Germinal center (tissue), 1 donor: ENCODE data around the gene CDC5L.
A peak's percentile ranks its signal among the peaks of the same experiment; 100 is the strongest.

ENCODE experiments used
- DNase-seq: peaks from one replicate; pipeline ENCODE4 v3.0.0; 2012; ENCODE audit warnings: mixed read lengths, low spot score

CDC5L gene

GRCh38 chr6:44453146-44453545, 65.6 kb downstream of the CDC5L start:
- DNase-seq = no peak

- no peak for DNase-seq
These were observed 66.7 kb downstream of the CDC5L start for GRCh38 chr6:44454198-44454597.

- peak; percentile 72 for DNase-seq
These were observed 68.8 kb downstream of the CDC5L start for GRCh38 chr6:44456070-44456965.

GRCh38 chr6:44456966-44457292, 69.4 kb downstream of the CDC5L start:
- no peak for DNase-seq

- DNase-seq = no peak
These were observed 70.1 kb downstream of the CDC5L start for GRCh38 chr6:44457596-44457995.

GRCh38 chr6:44458551-44458950, 71.0 kb downstream of the CDC5L start:
- no peak for DNase-seq

GRCh38 chr6:44462335-44462734, 74.8 kb downstream of the CDC5L start:
- DNase-seq = no peak

GRCh38 chr6:44462797-44463727, 75.6 kb downstream of the CDC5L start:
- no peak for DNase-seq

GRCh38 chr6:44463728-44464450, 76.4 kb downstream of the CDC5L start:
- DNase-seq = no peak

- DNase-seq = no peak
These were observed 77.2 kb downstream of the CDC5L start for GRCh38 chr6:44464527-44465310.

GRCh38 chr6:44466955-44467354, 79.4 kb downstream of the CDC5L start:
- no peak for DNase-seq

- no peak for DNase-seq
These were observed 81.3 kb downstream of the CDC5L start for GRCh38 chr6:44468835-44469234.

GRCh38 chr6:44470115-44470464, 82.6 kb downstream of the CDC5L start:
- no peak for DNase-seq

- DNase-seq = no peak
These were observed 83.2 kb downstream of the CDC5L start for GRCh38 chr6:44470746-44471145.

- DNase-seq = no peak
These were observed 83.9 kb downstream of the CDC5L start for GRCh38 chr6:44471271-44471981.

GRCh38 chr6:44472250-44472945, 84.9 kb downstream of the CDC5L start:
- DNase-seq = no peak

- no peak for DNase-seq
These were observed 86.1 kb downstream of the CDC5L start for GRCh38 chr6:44473393-44474189.

GRCh38 chr6:44474190-44474631, 86.7 kb downstream of the CDC5L start:
- DNase-seq = no peak

- no peak for DNase-seq
These were observed 87.1 kb downstream of the CDC5L start for GRCh38 chr6:44474643-44475042.

- no peak for DNase-seq
These were observed 87.9 kb downstream of the CDC5L start for GRCh38 chr6:44475417-44475778.
